ENCODE results near the gene HSPBP1.

The HSPBP1 gene

DNA sequence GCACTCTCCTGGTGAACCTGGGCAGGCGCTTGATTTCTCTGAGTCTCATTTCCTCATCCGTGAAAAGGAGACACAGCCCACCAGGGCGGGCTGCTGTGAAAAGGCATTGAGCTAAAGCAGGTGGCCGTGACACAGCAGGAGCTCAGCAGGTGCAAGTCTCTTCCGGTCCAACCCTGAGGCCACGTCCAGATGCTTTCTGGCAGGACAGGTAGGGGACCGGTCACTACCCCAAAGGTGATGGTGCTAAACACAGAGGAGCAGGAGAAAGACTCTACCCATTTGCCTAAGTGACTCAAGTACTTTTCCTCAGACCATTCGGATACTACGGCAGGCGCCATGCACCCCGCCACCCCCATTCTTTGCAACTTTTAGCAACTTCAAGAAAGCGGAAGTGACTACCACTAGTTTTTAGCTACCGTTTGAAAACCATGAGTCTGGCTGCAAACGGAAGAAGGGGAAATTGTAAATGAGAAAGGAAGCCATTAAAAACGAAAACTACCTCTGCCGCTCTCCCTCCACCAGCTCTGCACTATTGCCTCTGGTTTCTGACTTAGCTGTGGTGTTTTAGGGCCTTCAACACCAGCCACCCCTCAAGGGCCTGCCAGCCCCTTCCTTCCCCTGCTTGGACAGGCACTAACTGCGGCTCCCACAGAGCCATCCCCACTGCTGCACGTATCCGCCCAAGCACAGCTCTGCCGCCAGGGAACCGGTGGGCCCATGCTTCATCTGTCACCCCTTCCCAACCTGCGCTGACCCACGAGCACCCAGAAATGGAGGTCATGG is 25.9 kb downstream of the HSPBP1 start:
- DNase-seq, result no peak

DNA sequence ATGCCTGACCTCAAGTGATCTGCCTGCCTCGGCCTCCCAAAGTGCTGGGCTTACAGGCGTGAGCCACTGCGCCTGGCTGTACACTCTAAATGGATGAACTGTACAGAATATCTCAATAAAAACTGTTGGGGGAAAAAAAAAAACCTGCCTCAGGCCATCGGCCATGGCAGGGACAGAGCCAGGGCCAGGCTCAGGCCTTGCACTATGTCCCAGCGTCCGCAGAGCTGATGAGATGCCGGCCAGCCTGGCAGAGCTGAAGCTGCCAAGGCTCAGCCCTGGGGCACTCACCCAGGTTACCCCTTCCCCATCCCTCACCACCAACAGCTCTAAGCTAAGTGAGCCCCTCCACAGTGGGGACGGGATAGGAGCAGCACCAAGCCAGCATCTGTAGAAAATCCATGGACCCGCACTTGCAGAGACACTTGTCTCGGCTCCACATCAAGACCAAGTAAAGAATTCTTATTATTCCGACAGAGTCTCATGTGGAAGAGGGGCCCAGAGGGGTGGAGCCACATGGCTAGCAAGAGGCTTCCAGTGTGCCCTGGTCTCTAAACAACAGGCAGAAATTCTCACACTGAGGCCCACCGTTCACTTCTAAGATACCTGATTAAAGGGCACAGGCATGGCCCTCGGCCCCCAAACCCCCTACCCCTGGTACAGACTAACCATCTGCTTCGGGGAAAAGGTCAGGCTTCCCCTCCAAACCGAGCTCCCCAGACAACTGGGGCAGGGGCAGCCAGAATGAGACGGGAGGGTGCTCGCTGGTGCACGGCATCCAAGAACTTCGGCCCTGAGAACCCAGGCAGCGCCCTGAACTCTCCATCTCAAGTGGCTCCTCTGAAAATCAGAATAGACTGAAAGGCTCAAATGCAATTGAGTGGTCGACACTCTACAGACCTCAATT is 26.9 kb downstream of the HSPBP1 start:
- no peak for DNase-seq

DNA sequence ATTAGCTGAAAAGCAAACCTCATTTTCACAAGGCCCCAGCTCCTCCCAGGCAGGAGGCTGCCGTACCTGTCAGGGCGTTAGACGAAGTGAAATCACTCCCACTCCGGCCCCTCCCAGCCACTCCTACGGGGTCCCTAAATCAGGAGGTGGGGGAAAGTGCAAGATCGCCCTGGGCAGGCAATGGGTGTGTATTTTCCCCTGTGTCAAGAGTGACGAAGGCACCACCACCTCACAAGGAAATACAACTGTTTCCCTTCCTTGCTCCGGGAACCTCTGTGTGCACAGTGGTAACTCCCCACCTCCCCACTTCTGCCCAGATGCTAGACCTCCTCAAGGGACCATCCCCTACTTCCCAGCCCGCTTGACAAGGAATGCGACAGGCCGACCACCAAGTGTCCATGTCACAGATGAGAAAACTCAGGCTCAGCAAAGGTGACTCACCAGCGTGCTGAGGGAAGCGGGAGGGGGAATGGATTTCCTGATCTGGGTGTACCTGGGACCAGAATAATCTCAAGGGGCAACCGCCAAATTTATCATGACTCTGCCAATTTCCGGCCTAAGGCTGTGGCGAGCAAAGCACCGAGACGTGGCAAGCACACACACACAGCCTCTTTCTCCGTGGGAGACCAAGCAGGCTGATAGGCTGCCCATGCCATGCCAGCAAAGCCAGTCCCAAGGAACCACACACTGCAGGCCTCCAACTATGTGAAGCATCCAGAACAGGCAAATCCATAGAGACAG is 28.4 kb downstream of the HSPBP1 start:
- DNase-seq, result no peak

GRCh38 chr19:55250262-55251036 is 29.5 kb downstream of the HSPBP1 start:
- no peak for DNase-seq

DNA sequence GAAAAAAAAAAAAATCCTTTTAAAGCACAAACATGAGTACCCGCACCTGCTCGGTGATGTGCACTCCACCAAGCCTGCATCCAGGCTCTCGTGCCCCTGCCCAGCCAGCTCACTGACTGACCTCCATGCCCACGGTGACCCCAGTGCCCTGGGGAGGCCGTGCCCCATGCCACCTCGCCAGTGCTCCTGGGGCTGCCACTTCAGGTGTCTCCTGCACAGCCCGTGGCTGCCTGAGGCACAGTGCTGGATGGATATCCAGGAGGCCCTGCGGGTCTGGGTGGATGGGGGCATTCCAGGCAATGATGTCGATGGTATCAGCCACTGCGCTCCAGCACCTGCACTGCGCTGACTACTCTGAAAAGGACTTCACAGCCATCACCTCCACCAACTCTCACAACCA is 30.1 kb downstream of the HSPBP1 start:
- no peak for DNase-seq

DNA sequence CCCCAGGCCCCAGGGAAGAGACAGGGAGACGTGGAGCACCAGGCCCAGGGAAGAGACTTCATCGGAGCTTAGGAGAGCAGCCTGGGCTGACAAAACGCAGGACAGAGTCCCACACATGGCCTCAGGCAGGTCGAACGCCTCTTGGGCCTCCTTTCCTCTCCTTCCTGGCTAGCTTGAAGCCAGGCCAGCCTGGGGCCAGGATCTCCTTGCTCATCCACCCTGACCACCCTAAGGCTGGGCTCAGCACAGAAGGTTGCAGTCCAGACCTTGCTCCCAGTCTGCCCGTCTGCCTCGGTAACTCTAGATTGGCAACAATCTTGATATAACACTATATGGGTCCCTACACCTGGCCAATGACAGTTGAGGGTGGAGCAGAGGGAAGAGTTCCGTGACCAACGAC is 31.2 kb downstream of the HSPBP1 start:
- no peak for DNase-seq

- DNase-seq, result no peak
These were observed 31.7 kb downstream of the HSPBP1 start for GRCh38 chr19:55248166-55248675.

- DNase-seq, result no peak
These were observed 32.2 kb downstream of the HSPBP1 start for GRCh38 chr19:55247621-55248099.

DNA sequence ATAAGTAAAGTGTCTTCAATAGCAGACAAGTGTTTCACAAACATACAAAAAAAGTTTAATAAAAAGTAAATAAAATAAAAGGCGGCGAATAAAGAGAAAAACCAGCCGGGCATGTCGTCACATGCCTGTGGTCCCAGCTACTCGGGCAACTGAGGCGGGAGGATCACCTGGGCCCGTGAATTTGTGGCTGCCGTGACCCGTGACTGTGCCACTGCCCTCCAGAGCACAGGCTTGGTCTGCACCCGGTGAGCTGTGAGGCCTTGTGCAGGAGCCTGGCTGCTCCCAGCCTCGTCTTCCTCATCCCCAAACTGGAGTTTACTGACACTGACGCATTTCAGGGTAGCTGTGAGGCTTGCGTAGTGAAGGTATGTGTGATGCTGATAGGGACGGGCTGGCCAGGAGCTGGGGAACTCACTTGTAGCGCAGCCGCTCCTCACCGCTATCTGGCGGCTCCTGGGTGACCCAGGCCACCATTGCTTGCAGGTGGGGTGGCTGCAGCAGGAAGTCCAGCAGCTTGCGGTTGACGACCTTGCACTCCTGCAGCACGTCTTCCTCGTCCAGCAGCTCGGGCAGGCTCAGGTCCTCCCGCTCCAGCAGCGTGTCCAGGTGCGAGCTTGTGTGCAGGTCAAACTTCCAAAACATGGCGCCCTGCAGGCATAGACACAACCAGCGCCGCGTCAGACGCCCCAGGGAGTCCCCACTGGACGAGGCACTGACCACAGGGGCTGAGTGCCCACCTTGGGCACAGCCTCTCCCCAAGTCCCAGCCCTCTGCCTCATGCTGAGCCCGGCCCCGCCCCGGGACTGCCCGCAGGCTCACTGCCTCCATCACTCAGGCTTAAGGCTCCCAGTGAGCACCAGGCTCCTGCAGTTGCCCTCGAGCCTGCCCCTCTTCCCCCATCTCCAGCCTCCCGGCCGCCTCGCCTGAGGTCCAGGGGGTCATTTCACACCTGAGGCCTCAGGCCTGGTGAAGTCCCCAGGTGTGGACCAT is 33.2 kb downstream of the HSPBP1 start:
- DNase-seq, result no peak

GRCh38 chr19:55245236-55245904 is 34.5 kb downstream of the HSPBP1 start:
- DNase-seq, result no peak

- DNase-seq, result no peak
These were observed 35.8 kb downstream of the HSPBP1 start for GRCh38 chr19:55244004-55244680.

GRCh38 chr19:55242517-55242916 is 37.4 kb downstream of the HSPBP1 start:
- no peak for DNase-seq

GRCh38 chr19:55241935-55242464 is 37.9 kb downstream of the HSPBP1 start:
- no peak for DNase-seq

DNA sequence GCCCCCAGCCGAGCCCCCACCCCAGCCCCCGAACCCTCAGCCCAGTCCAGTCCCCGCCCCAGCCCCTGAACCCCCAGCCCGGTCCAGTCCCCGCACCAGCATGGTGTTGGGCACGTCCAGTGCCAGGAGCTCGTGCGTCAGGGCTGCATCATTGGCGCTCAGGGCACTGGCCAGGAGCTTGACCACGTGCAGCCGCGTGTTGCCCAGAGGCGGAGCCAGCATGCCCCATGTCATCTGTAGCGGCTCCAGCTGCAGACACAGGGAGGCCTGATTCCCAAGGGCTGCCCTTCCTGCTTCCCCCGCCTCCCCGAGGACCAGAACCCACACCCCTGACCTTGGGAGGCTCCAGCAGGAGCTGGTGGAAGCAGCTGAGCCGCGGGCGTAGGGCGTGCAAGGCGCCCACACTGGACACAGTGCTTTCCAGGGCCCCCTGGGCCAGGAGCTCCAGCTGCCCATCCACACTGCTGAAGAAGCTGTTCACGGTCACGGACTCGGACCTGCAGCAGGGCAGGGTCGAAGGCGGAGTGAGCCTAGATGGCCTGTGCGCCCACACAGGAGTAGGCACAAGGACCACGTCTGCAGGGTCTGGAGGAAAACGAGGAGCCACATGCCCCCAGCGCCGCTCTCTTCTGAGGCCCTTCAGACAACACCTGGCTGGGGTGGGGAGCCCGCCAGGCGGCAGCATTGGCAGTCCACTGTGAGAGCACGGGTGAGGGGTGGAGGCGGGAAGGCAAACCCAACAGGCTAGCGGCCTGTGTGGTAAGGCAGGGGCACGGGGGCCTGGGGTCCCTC is 38.6 kb downstream of the HSPBP1 start:
- DNase-seq, result no peak

DNA sequence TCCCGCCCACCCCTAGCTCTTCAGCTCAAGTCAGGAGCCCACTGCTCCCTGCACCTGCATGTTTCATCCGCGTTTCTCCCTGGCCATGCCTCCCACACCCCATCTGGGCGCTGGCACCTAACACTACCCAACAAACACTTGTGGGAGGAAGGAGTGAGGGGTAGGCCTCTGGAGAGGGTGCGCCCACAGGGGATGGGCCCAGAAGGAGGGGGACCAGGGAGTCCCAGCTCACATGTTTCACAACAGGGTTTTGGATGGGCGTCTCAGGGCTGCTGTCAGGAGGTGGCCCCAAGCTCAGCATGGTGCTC is 39.2 kb downstream of the HSPBP1 start:
- DNase-seq, result no peak

DNA sequence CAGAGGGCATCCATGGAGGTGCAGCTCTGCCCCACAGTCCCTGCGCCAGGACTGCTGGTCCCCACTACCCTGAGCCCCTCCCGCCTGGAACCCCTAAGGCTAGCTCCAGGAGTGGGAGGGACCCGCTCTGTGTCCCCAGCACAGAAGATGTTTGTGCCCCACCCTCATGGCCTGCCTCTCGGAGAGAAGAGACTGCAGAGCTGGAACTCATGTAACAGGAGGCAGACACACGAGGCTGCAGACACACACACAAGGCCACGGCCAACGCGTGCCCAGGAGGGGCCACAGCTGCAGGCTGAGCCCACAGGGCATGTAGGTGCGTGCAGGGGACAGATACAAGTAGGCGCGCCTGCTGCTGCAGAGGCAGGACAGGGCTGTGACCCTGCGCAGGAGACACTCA is 40.9 kb downstream of the HSPBP1 start:
- no peak for DNase-seq

GRCh38 chr19:55238030-55238429 is 41.9 kb downstream of the HSPBP1 start:
- DNase-seq, result no peak

DNA sequence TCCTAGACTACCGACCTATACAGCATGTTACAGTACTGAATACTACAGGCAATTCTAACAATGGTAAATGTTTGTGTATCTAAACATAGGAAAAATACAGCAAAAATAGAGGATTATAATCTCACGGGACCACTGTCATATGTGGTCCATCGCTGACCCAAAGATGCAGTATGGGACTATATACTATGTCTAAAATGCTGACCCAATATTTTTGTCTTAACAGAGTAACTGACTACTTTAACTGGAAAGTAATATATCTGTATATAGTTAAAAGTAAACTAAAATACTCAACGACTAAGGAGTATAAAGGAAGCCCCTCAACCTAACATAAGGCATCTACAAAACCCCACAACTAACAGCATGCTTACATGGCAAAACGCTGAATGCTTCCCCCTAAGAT is 46.9 kb downstream of the HSPBP1 start:
- DNase-seq, result no peak

GRCh38 chr19:55232286-55232602 is 47.7 kb downstream of the HSPBP1 start:
- DNase-seq, result no peak

All from T1000 (cell line).